IMR-90 (cell line): ENCODE results near the gene A3GALT2.

Experiments used
- CTCF ChIP-seq: conservative IDR thresholded peaks from 2 replicates; pipeline ENCODE4 v1.5.1; 2012; ENCODE audit warnings: mild to moderate bottlenecking, low read depth, low read length, improper control_type of control experiment
- MAZ ChIP-seq: IDR thresholded peaks from 2 replicates; pipeline ENCODE4 v1.6.1; 2012; ENCODE audit warnings: low read depth, mild to moderate bottlenecking, low read length, improper control_type of control experiment, moderate library complexity, borderline replicate concordance
- POLR2A ChIP-seq: IDR thresholded peaks from 2 replicates; pipeline ENCODE4 v1.6.1; 2012; ENCODE audit warnings: mild to moderate bottlenecking, low read depth, low read length
- RFX5 ChIP-seq: IDR thresholded peaks from 2 replicates; pipeline ENCODE4 v1.8.0; 2012; ENCODE audit warnings: low read depth, mild to moderate bottlenecking, low read length, moderate library complexity
- SMC3 ChIP-seq: fragments of 150-350 bp; IDR thresholded peaks from 2 replicates; pipeline ENCODE4 v1.6.1; 2016; ENCODE audit warnings: low read depth, mild to moderate bottlenecking, antibody characterized with exemption, low read length, moderate library complexity
- USF2 ChIP-seq: fragments of 150-350 bp; IDR thresholded peaks from 2 replicates; pipeline ENCODE4 v1.6.1; 2017; ENCODE audit warnings: mild to moderate bottlenecking, antibody characterized with exemption, low read length, low read depth

- no peak for TF ChIP-seq CTCF
- no peak for TF ChIP-seq MAZ
- no peak for TF ChIP-seq POLR2A
- no peak for TF ChIP-seq RFX5
- no peak for TF ChIP-seq USF2
- TF ChIP-seq SMC3, result no peak
These were observed 9.5 kb upstream of the A3GALT2 start for GRCh38 chr1:33330361-33330890.
